K562 (cell line): ENCODE measurements around the gene SLC1A5. TPM values are rescaled to one million over a fixed set of nuclear protein-coding genes. Genes with fewer than 3 reads are reported as not detected.

ENCODE experiments used
- ATF7 ChIP-seq: fragments of 450-650 bp; IDR thresholded peaks from 2 replicates; pipeline ENCODE4 v1.7.1; 2014; ENCODE audit warnings: mild to moderate bottlenecking, moderate library complexity
- BRCA1 ChIP-seq, 2 experiments: fragments of 450-650 bp in 1 of 2; sonication (generic) in 1 of 2; formaldehyde crosslinking in 1 of 2; IDR thresholded peaks; 2 replicates each; pipeline versions ENCODE4 v1.5.0 to v1.6.1; 2017 to 2020; ENCODE audit warnings: mild to moderate bottlenecking in 1 of 2, missing genetic modification reagents in 1 of 2
- CBFA2T2 ChIP-seq: fragments of 450-650 bp; conservative IDR thresholded peaks from 2 replicates; pipeline ENCODE4 v1.6.1; 2017; ENCODE audit warnings: mild to moderate bottlenecking
- MLLT1 ChIP-seq, 2 experiments: fragments of 450-650 bp; IDR thresholded peaks; 2 replicates each; pipeline ENCODE4 v1.6.1; 2016
- NFYB ChIP-seq: IDR thresholded peaks from 2 replicates; pipeline ENCODE4 v1.6.1; 2011; ENCODE audit warnings: mild to moderate bottlenecking, moderate library complexity; ENCODE audit not compliant: insufficient read length; ENCODE audit errors: extremely low read depth
- RBM39 ChIP-seq: fragments of 200-400 bp; formaldehyde crosslinking; optimal IDR thresholded peaks from 2 replicates; pipeline ENCODE3; 2018; ENCODE audit warnings: low read depth, low read length
- RCOR1 ChIP-seq, 2 experiments: IDR thresholded peaks; 2 replicates each; pipeline ENCODE4 v1.6.1; 2012; ENCODE audit warnings: low read depth in 2 of 2, low read length in 2 of 2, borderline replicate concordance in 1 of 2, improper control_type of control experiment in 1 of 2
- SRSF9 ChIP-seq: fragments of 200-400 bp; formaldehyde crosslinking; IDR thresholded peaks from 2 replicates; pipeline ENCODE4 v1.6.1; 2017; ENCODE audit warnings: low read depth, low read length, borderline replicate concordance
- TGIF2 ChIP-seq: sonication (generic); formaldehyde crosslinking; IDR thresholded peaks from 2 replicates; pipeline ENCODE4 v1.8.1; 2022; ENCODE audit warnings: mild to moderate bottlenecking, missing genetic modification reagents, moderate library complexity
- YBX1 ChIP-seq: fragments of 450-650 bp; IDR thresholded peaks from 2 replicates; pipeline ENCODE4 v1.7.1; 2016; ENCODE audit warnings: mild to moderate bottlenecking
- ZNF639 ChIP-seq, 2 experiments: fragments of 200-800 bp in 1 of 2; sonication (Bioruptor generic) in 1 of 2; sonication (generic) in 1 of 2; formaldehyde crosslinking in 1 of 2; IDR thresholded peaks in 1 of 2; conservative IDR thresholded peaks in 1 of 2; 2 replicates each; pipeline versions ENCODE4 v1.5.0 to v1.6.1; 2016 to 2020; ENCODE audit warnings: missing compliant biosample characterization in 1 of 2, missing genetic modification characterization in 1 of 2, missing genetic modification reagents in 1 of 2
- polyA plus RNA-seq, 8 experiments: library from polyadenylated mRNA; depleted of rRNA in 4 of 8; stranded (reverse) in 5 of 8; unstranded in 3 of 8; fragments of >200 nt; fragmentation: Nextera tagmentation in 2 of 8; fragmentation: Illumina TruSeq in 1 of 8; extraction: Ambion mirVana in 2 of 8; extraction: Trizol in 1 of 8; gene quantifications; 2 replicates each; pipeline versions ENCODE4 v1.2.1 to v1.2.3, GENCODE V29; 2011 to 2014; ENCODE audit warnings: inconsistent platforms in 1 of 8, missing spikeins in 1 of 8
- total RNA-seq, 7 experiments: library from RNA; depleted of rRNA in 6 of 7; stranded (reverse); fragments of >200 nt in 6 of 7; fragmentation: Illumina TruSeq in 2 of 7; extraction: Trizol in 2 of 7; gene quantifications; 2 replicates each; pipeline versions ENCODE4 v1.2.1 to v1.2.3, GENCODE V29; 2011 to 2021; ENCODE audit warnings: low replicate concordance in 1 of 7
- TF ChIP-seq, protein P1 (sequence below): fragments of 450-650 bp; formaldehyde crosslinking; IDR thresholded peaks from 2 replicates; pipeline ENCODE4 v1.4.0; 2020; ENCODE audit warnings: mild to moderate bottlenecking, mixed read lengths
- TF ChIP-seq, protein P2 (sequence below), 3 experiments: fragments of 200-800 bp in 1 of 3; sonication (Bioruptor generic) in 1 of 3; sonication (generic) in 1 of 3; formaldehyde crosslinking in 1 of 3; IDR thresholded peaks; 2 replicates each; pipeline versions ENCODE4 v1.6.1 to v1.8.0; 2016 to 2022; ENCODE audit warnings: mild to moderate bottlenecking in 2 of 3, missing compliant biosample characterization in 2 of 3, missing genetic modification characterization in 2 of 3, missing genetic modification reagents in 1 of 3
- TF ChIP-seq, protein P3 (sequence below), 2 experiments: IDR thresholded peaks; 2 replicates each; pipeline ENCODE4 v1.6.1; 2012; ENCODE audit warnings: improper control_type of control experiment in 2 of 2, low read depth in 2 of 2, low read length in 2 of 2, borderline replicate concordance in 1 of 2
- TF ChIP-seq, protein P4 (sequence below): sonication (generic); formaldehyde crosslinking; IDR thresholded peaks from 2 replicates; pipeline ENCODE4 v1.9.0; 2022; ENCODE audit warnings: mild to moderate bottlenecking, missing genetic modification reagents

Gene SLC1A5
- total and polyA plus RNA-seq, 9 of the 15 experiments (the other 6 are each of a cell fraction or from before 2014, with no cell fraction given): 31.2 to 417 (median 134) TPM

- TF ChIP-seq CBFA2T2 (peak; percentile 32; the same call in 1 of the 2 replicates), BRCA1 (IDR thresholded peaks at IDR 0.05) (no peak), BRCA1 (CRISPR knock-in tag; IDR thresholded peaks at IDR 0.05) (peak; percentile 76; the same call in 1 of the 2 replicates), SRSF9 (no peak), RBM39 (no peak), TGIF2 (CRISPR knock-in tag) (no peak), MLLT1 (IDR thresholded peaks at IDR 0.05) (0 out of 4 replicates have a peak, but pooled peaks have one; percentile 43 to 61), ATF7 (no peak), ZNF639 (CRISPR knock-in tag; conservative IDR thresholded peaks at IDR 0.05 in 1 of 2, IDR thresholded peaks at IDR 0.05 in 1 of 2) (0 out of 4 replicates have a peak, but pooled peaks of 1 of the 2 experiments have one; percentile 41), NFYB (no peak), YBX1 (no peak), RCOR1 (IDR thresholded peaks at IDR 0.05; ENCODE audit: borderline replicate concordance in 1 of 2, low read depth in 2 of 2, low read length in 2 of 2) (no peak)
- TF ChIP-seq, protein P1, sequence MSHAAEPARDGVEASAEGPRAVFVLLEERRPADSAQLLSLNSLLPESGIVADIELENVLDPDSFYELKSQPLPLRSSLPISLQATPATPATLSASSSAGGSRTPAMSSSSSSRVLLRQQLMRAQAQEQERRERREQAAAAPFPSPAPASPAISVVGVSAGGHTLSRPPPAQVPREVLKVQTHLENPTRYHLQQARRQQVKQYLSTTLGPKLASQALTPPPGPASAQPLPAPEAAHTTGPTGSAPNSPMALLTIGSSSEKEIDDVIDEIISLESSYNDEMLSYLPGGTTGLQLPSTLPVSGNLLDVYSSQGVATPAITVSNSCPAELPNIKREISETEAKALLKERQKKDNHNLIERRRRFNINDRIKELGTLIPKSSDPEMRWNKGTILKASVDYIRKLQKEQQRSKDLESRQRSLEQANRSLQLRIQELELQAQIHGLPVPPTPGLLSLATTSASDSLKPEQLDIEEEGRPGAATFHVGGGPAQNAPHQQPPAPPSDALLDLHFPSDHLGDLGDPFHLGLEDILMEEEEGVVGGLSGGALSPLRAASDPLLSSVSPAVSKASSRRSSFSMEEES (CRISPR knock-in tag): peak; percentile 77; the same call in 1 of the 2 replicates
- TF ChIP-seq, protein P2, sequence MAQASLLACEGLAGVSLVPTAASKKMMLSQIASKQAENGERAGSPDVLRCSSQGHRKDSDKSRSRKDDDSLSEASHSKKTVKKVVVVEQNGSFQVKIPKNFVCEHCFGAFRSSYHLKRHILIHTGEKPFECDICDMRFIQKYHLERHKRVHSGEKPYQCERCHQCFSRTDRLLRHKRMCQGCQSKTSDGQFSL (CRISPR knock-in tag; IDR thresholded peaks at IDR 0.05): 0 out of 2 replicates have a peak, but pooled peaks have one; percentile 33
- TF ChIP-seq, protein P2 (tag; IDR thresholded peaks at IDR 0.05): 0 out of 4 replicates have a peak, but pooled peaks of 1 of the 2 experiments have one; percentile 32
- TF ChIP-seq, protein P3, sequence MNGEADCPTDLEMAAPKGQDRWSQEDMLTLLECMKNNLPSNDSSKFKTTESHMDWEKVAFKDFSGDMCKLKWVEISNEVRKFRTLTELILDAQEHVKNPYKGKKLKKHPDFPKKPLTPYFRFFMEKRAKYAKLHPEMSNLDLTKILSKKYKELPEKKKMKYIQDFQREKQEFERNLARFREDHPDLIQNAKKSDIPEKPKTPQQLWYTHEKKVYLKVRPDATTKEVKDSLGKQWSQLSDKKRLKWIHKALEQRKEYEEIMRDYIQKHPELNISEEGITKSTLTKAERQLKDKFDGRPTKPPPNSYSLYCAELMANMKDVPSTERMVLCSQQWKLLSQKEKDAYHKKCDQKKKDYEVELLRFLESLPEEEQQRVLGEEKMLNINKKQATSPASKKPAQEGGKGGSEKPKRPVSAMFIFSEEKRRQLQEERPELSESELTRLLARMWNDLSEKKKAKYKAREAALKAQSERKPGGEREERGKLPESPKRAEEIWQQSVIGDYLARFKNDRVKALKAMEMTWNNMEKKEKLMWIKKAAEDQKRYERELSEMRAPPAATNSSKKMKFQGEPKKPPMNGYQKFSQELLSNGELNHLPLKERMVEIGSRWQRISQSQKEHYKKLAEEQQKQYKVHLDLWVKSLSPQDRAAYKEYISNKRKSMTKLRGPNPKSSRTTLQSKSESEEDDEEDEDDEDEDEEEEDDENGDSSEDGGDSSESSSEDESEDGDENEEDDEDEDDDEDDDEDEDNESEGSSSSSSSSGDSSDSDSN (IDR thresholded peaks at IDR 0.05; ENCODE audit: borderline replicate concordance in 1 of 2, low read depth in 2 of 2, low read length in 2 of 2): peak; percentile 47 to 79; a peak in 1 of 4 replicates
- TF ChIP-seq, protein P4, sequence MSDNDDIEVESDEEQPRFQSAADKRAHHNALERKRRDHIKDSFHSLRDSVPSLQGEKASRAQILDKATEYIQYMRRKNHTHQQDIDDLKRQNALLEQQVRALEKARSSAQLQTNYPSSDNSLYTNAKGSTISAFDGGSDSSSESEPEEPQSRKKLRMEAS (CRISPR knock-in tag): 0 out of 2 replicates have a peak, but pooled peaks have one; percentile 38
Measured at GRCh38 chr19:46787331-46788261, 798 bp downstream of the SLC1A5 start (continued).
